GM12875 (cell line): ENCODE measurements around the gene AEBP2.
"Not testable (repeated sequence)": the region's sequence is repeated elsewhere in the genome, so short reads cannot be mapped to it uniquely, and the experiment has no call there.

Source experiments
- H3K4me3 ChIP-seq: one replicate; pipeline ENCODE4 v1.5.1; 2011; ENCODE audit warnings: low read depth, low read length, control low read depth
- TF ChIP-seq, protein P1 (sequence below): IDR thresholded peaks from 2 replicates; pipeline ENCODE4 v1.5.1; 2011; ENCODE audit warnings: low read depth, mild to moderate bottlenecking, control low read depth, inconsistent platforms, low read length, moderate library complexity, borderline replicate concordance; ENCODE audit not compliant: insufficient read depth

The AEBP2 gene

DNA sequence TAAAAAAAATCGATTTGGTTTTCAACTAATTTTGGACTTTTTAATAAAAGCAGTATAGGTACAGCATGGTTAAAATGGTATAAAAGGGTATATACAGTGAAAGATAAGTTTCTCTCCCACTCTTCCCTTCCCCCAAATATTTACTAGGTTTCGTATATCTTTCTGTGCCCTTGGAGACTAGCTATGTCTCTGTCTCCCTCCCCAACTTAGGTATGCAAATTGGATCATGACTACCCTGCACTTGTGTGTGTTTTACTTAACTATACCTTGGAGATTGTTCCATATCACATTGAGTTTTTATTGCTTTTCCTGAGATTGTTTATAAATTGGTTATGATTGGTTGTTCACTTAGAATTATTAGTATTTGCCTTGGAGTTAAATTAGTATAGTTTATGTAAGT lies 19.4 kb downstream of the AEBP2 start:
- TF ChIP-seq, protein P1, sequence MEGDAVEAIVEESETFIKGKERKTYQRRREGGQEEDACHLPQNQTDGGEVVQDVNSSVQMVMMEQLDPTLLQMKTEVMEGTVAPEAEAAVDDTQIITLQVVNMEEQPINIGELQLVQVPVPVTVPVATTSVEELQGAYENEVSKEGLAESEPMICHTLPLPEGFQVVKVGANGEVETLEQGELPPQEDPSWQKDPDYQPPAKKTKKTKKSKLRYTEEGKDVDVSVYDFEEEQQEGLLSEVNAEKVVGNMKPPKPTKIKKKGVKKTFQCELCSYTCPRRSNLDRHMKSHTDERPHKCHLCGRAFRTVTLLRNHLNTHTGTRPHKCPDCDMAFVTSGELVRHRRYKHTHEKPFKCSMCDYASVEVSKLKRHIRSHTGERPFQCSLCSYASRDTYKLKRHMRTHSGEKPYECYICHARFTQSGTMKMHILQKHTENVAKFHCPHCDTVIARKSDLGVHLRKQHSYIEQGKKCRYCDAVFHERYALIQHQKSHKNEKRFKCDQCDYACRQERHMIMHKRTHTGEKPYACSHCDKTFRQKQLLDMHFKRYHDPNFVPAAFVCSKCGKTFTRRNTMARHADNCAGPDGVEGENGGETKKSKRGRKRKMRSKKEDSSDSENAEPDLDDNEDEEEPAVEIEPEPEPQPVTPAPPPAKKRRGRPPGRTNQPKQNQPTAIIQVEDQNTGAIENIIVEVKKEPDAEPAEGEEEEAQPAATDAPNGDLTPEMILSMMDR = no peak
- H3K4me3 ChIP-seq = no peak overlapping the region

DNA sequence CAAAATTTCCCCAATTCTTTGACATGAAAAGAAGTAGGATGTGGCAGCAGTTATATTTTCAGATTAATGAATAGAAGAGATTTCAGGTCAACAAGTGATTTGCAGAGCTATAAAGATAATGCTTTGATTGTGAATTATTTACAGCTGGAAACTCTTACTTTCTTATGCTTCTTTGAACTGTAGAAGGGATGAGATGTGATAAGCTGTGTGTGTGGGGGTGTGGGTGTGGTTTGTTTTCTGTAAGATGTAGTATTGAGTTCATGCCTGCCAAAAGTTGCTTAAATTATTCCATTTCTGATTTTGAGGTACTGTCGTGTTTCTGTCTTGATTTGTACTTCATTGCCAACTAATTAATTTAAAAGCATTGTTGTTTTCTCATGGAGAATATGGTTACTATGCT lies 22.7 kb downstream of the AEBP2 start:
- H3K4me3 ChIP-seq = no peak overlapping the region
- TF ChIP-seq, protein P1 = no peak

DNA sequence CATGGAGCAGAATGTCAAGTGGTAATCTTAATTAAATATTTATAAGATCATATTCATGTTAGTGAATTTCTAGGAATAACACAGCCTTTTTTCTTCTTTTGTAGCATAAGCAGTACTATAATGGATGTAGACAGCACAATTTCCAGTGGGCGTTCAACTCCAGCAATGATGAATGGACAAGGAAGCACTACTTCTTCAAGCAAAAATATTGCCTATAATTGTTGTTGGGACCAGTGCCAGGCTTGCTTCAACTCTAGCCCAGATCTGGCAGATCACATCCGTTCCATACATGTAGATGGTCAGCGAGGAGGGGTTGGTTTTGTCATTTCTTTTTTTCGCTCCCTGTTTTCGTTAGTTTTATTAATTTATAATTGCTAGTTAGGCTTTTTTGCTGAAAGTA lies 23.1 kb downstream of the AEBP2 start:
- no peak overlapping the region for H3K4me3 ChIP-seq
- TF ChIP-seq, protein P1 = no peak

DNA sequence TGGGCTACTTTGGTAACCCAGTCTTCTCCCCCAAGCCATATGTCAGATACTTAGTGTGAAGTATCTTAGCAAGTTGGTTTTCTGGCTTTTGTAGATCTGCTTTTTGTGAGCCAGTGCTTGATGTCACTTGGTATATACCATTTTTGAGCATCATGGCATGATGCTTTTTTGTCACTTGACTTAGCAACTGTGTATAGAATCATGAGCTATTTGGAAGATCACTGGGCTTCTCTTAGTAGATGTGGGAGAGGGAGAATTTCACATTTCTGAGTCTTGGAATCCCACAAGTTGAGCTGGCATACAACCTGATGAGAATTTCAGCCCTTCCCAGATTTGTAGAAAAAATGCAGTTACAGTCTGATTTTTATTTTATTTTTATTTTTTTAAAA lies 24.9 kb downstream of the AEBP2 start:
- no peak overlapping the region for H3K4me3 ChIP-seq
- TF ChIP-seq, protein P1 = no peak

DNA sequence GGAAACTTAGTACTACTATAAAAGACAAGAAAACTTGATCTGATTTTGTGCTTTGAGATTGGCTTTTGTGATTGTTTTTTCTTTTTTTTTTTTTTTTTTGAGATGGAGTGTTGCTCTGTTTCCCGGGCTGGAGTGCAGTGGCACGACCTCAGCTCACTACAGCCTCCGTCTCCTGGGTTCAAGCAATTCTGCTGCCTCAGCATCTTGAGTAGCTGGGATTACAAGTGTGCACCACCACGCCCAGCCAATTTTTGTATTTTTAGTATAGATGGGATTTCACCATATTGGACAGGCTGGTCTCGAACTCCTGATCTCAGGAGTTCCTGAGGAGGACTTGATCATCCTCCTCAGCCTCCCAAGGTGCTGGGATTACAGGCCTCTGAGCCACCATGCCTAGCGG lies 26.4 kb downstream of the AEBP2 start:
- no peak overlapping the region for H3K4me3 ChIP-seq
- TF ChIP-seq, protein P1 = no peak

DNA sequence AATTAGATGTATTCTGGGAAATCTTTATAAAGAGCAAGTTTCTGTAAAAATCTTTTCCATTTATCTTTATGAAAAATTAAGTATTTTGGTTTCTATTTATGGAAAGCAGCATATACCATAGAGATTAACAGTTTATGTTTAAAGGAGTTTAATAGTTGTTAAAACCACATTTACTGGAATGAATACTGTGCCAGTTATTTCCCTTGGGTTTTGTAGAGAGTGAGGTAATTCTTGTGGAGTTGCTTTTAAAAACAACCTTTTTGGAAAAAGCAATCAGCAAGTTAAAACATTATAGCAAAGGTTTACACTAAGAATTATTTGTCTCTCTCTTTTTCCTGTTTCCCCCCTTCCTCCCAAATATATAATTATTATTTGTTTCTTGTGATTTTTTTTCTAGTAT lies 34.9 kb downstream of the AEBP2 start:
- no peak overlapping the region for H3K4me3 ChIP-seq
- TF ChIP-seq, protein P1 = no peak

DNA sequence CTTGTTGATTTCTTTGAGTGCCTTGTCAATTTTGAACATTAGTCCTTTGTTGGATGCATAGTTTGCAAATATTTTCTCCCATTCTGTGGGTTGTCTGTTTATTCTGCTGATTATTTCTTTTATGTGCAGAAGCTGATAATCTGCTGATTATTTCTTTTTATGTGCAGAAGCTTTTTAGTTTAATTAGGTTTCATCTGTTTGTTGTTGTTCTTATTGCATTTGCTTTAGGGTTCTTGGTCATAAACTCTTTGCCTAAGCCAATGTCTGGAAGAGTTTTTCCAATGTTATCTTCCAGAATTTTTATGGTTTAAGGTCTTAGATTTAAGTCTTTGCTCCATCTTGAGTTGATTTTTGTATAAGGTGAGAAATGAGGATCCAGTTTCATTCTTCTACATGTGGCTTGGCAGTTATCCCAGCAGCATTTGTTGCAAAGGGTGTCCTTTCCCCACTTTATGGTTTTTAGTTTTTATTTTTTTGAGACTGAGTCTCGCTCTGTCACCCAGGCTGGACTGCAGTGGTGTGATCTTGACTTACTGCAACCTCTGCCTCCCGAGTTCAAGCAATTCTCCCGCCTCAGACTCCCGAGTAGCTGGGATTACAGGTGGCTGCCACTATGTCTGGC lies 36.7 kb downstream of the AEBP2 start:
- not testable (repeated sequence) for H3K4me3 ChIP-seq

DNA sequence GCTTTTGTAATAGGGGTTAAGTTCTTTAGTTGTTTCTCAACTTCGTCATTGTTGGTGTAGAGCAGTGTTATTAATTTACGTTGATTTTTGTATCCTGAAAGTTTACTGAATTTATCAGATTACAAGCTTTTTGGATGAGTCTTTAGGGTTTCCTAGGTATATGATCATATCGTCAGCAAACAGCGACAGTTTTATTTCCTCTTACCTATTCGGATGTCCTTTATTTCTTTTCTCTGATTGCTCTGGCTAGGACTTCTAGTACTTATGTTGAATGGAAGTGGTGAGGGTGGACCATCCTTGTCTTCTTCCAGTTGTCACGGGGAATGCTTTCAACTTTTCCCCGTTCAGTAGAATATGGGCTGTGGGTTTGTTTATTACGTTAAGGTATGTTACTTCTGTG lies 37.8 kb downstream of the AEBP2 start:
- TF ChIP-seq, protein P1 = no peak
- no peak overlapping the region for H3K4me3 ChIP-seq
